ENCODE results near the gene ANTXR1. TPM values are rescaled to one million over a fixed set of nuclear protein-coding genes. Genes with fewer than 3 reads are reported as not detected.

ANTXR1 gene
- total RNA-seq, 6 donors from 2014 or later = 11.5 to 76.4 (median 31.4) TPM

DNA sequence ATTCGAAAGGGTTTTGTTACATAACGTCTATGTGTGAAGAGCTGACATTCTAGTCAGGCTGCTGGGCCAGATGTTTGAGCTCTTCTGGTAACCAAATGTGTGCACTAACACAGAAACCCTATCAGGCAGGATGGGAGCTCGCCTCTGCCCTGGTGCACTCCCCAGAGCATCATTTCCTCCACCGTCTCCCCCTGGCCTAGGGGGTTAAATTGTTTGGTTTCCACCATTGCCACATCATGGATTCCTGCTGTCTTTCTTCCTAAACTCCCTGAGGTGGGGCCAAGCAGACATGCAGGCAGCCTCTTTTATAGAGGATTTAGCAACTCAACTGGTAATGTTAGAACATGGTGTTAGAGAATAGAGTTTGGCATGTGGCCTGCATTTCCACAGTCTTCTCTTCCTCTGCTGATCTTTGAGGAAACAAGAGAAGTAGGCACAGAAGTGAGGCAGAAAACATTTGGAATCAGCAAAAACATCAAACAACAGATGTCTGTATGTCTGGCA is 87.3 kb downstream of the ANTXR1 start:
- TF ChIP-seq POLR2AphosphoS5 (IDR thresholded peaks at IDR 0.05) (no peak), POLR2A (IDR thresholded peaks at IDR 0.05) (no peak), EP300 (IDR thresholded peaks at IDR 0.05) (no peak)
- TF ChIP-seq, protein P1, sequence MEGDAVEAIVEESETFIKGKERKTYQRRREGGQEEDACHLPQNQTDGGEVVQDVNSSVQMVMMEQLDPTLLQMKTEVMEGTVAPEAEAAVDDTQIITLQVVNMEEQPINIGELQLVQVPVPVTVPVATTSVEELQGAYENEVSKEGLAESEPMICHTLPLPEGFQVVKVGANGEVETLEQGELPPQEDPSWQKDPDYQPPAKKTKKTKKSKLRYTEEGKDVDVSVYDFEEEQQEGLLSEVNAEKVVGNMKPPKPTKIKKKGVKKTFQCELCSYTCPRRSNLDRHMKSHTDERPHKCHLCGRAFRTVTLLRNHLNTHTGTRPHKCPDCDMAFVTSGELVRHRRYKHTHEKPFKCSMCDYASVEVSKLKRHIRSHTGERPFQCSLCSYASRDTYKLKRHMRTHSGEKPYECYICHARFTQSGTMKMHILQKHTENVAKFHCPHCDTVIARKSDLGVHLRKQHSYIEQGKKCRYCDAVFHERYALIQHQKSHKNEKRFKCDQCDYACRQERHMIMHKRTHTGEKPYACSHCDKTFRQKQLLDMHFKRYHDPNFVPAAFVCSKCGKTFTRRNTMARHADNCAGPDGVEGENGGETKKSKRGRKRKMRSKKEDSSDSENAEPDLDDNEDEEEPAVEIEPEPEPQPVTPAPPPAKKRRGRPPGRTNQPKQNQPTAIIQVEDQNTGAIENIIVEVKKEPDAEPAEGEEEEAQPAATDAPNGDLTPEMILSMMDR (IDR thresholded peaks at IDR 0.05) = no peak
- no peaks in the 10 kb centered on the region for H3K27me3 ChIP-seq
- ATAC-seq (ENCODE audit: low FRiP score in 2 of 2) (peak in 1 of 2 donors; percentile 61), DNase-seq (no peak)
- peaks cover 0 to 10% (median 4%) of the 10 kb centered on the region in 4 donors for H3K36me3 ChIP-seq
- H3K27ac ChIP-seq = no peak overlapping the region
- no peaks in the 10 kb centered on the region for H3K9me3 ChIP-seq
- H3K4me3 ChIP-seq = no peak overlapping the region
- 67 to 73% methylated on average over 4 of the region's 4 CpGs for WGBS, 2 donors
- peaks cover 0 to 9% (median 1%) of the 10 kb centered on the region in 4 donors for H3K4me1 ChIP-seq

DNA sequence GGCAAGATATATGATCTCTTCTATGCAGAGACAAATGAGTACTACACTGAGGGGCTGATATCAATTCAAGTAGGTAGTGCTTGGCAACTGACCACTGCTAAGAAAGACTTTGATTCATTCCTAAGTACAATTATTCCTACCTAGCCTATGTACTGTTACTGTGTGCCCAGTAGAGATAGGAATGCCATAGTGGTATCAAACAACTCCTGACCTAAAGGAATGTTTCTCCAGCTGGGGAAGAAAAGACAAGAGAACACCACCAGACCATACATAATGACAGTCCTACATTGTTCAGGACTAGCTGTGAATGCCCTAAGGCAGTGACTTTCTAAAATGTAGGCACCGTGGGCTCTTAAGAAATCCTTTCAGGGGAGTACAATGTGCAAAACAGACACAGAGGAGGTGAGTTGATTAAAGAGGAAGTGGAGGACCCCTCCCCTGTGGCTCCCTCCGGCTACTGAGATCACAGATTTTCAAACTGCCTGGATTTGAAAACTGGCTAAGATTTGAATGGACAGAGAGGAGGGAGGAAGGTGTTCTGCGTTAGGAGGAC is 89.1 kb downstream of the ANTXR1 start:
- Histone ChIP-seq H3K36me3 (peaks cover 0 to 10% (median 4%) of the 10 kb centered on the region in 4 donors), H3K9me3 (no peaks in the 10 kb centered on the region), H3K4me1 (peaks cover 0 to 4% (median 1%) of the 10 kb centered on the region in 4 donors), H3K4me3 (no peak overlapping the region), H3K27me3 (no peaks in the 10 kb centered on the region), H3K27ac (no peak overlapping the region)
- DNase-seq = no peak
- no peak for ATAC-seq (ENCODE audit: low FRiP score in 2 of 2)
- 91 to 92% methylated on average over 3 of the region's 3 CpGs for WGBS, 2 donors
- TF ChIP-seq, protein P1 (IDR thresholded peaks at IDR 0.05) = no peak
- TF ChIP-seq POLR2A (IDR thresholded peaks at IDR 0.05) (no peak), EP300 (IDR thresholded peaks at IDR 0.05) (no peak), POLR2AphosphoS5 (IDR thresholded peaks at IDR 0.05) (no peak)

DNA sequence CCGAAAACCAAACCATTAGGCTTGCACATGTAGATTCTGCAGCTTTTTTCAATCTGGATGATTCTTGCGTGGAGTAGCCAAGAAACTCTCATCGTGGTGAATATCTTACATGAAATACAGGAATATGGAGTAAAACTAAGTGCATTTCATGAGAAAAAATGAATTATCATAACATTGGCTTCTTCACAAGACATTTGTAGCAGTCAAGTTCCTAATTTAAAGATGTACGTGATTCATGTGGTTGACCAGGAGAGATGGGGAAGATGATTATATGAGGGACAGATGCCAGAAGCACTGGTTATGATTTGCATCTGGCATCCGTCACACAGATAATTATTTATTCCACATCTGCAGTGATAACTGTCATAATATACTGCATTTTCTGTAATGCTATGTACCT is 90.4 kb downstream of the ANTXR1 start:
- ATAC-seq (ENCODE audit: low FRiP score in 2 of 2) (no peak), DNase-seq (no peak)
- TF ChIP-seq, protein P1 (IDR thresholded peaks at IDR 0.05) = no peak
- TF ChIP-seq EP300 (IDR thresholded peaks at IDR 0.05) (no peak), POLR2AphosphoS5 (IDR thresholded peaks at IDR 0.05) (no peak), POLR2A (IDR thresholded peaks at IDR 0.05) (no peak)
- Histone ChIP-seq H3K27ac (no peak overlapping the region), H3K36me3 (peaks cover 0 to 10% (median 4%) of the 10 kb centered on the region in 4 donors), H3K27me3 (no peaks in the 10 kb centered on the region), H3K4me3 (no peak overlapping the region), H3K9me3 (no peaks in the 10 kb centered on the region), H3K4me1 (no peaks in the 10 kb centered on the region)
- WGBS, 2 donors = 85% methylated on average over 5 of the region's 5 CpGs

DNA sequence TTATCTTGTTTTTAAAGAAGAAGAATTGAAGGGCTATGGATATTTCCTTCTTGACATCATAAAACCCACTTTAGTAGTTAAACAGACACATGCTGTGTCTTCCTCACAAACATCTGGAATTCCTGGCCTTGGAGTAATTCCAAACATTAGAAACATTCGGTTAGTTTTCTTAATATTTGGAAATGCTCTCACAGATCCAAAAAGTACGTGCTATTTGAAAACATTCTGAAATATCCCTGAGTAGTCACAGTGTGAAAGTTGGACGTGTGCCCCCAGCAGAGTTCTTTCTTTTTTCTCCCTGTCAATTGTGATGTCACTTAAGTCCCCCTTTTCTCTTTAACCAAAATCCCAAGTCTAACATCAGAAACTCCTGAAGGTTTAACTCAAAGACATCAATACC is 91.3 kb downstream of the ANTXR1 start:
- peaks cover 0 to 10% (median 4%) of the 10 kb centered on the region in 4 donors for H3K36me3 ChIP-seq
- 65 to 81% methylated on average over 3 of the region's 3 CpGs for WGBS, 2 donors
- no peaks in the 10 kb centered on the region for H3K9me3 ChIP-seq
- no peak for DNase-seq
- no peak for ATAC-seq (ENCODE audit: low FRiP score in 2 of 2)
- no peak overlapping the region for H3K4me3 ChIP-seq
- H3K4me1 ChIP-seq = no peaks in the 10 kb centered on the region
- no peak overlapping the region for H3K27ac ChIP-seq
- TF ChIP-seq, protein P1 (IDR thresholded peaks at IDR 0.05) = no peak
- no peak for TF ChIP-seq EP300 (IDR thresholded peaks at IDR 0.05)
- no peak for TF ChIP-seq POLR2A (IDR thresholded peaks at IDR 0.05)
- TF ChIP-seq POLR2AphosphoS5 (IDR thresholded peaks at IDR 0.05) = no peak
- H3K27me3 ChIP-seq = no peaks in the 10 kb centered on the region

DNA sequence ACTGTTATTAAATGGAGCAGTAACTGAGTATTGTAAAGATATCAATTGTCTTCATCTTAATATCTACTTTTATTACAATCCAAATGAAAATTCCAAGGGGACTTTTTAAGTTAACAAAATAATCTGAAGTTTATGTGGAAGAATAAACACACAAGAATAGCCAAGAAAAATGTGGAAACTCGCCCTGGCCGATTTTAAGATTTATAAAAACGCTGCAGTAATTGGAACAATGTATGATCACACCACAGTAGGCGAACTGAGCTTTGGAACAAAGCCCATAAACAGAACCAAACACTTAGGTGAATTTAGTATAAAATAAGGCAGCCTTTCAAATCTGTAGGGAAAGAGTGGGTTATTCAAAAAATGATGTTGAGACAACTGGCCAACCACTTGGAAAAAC is 96.3 kb downstream of the ANTXR1 start:
- Histone ChIP-seq H3K27me3 (no peaks in the 10 kb centered on the region), H3K4me3 (no peak overlapping the region), H3K36me3 (peaks cover 0 to 5% (median 0%) of the 10 kb centered on the region in 4 donors), H3K9me3 (no peaks in the 10 kb centered on the region), H3K4me1 (no peaks in the 10 kb centered on the region), H3K27ac (no peak overlapping the region)
- TF ChIP-seq, protein P1 (IDR thresholded peaks at IDR 0.05) = no peak
- TF ChIP-seq EP300 (IDR thresholded peaks at IDR 0.05) = no peak
- no peak for TF ChIP-seq POLR2A (IDR thresholded peaks at IDR 0.05)
- TF ChIP-seq POLR2AphosphoS5 (IDR thresholded peaks at IDR 0.05) = no peak
- no peak for DNase-seq
- 76 to 80% methylated on average over 4 of the region's 4 CpGs for WGBS, 2 donors
- no peak for ATAC-seq (ENCODE audit: low FRiP score in 2 of 2)
